Measurements from ENCODE around the gene NBEAL2. TPM values are rescaled to one million over a fixed set of nuclear protein-coding genes. Genes with fewer than 3 reads are reported as not detected.
A peak's percentile ranks its signal among the peaks of the same experiment; 100 is the strongest.
"Not testable (repeated sequence)": the region's sequence is repeated elsewhere in the genome, so short reads cannot be mapped to it uniquely, and the experiment has no call there.

The NBEAL2 gene
- total RNA-seq, 2 donors from 2014 or later: 25.8 to 53.5 TPM

- Histone ChIP-seq H3K27me3 (replicated peaks; ENCODE audit: insufficient read depth) (no peaks in the 10 kb centered on the region), H3K4me3 (no peak overlapping the region), H3K4me1 (replicated peaks) (no peaks in the 10 kb centered on the region), H3K9me3 (no peaks in the 10 kb centered on the region), H3K36me3 (peaks cover 0 to 3% of the 10 kb centered on the region in 2 donors), H3K27ac (no peak overlapping the region)
- TF ChIP-seq CTCF (IDR thresholded peaks at IDR 0.05) (no peak), POLR2A (IDR thresholded peaks at IDR 0.05) (no peak), POLR2AphosphoS5 (IDR thresholded peaks at IDR 0.05) (no peak)
- DNase-seq (ENCODE audit: low spot score): no peak
- 90% methylated on average over 1 of the region's 1 CpG for WGBS
- intact Hi-C loops (cut with DNase I): loop anchor here (10.0 kb wide), 1 partner anchor 146 kb away; the partner anchor contains the start of gene SETD2
These were observed 39.7 kb downstream of the NBEAL2 start for GRCh38 chr3:47019201-47019600.

GRCh38 chr3:47020311-47020710 lies 40.8 kb downstream of the NBEAL2 start:
- Histone ChIP-seq H3K4me3 (no peak overlapping the region), H3K9me3 (no peaks in the 10 kb centered on the region), H3K36me3 (peaks cover 0 to 3% of the 10 kb centered on the region in 2 donors), H3K4me1 (replicated peaks) (no peaks in the 10 kb centered on the region), H3K27ac (no peak overlapping the region), H3K27me3 (replicated peaks; ENCODE audit: insufficient read depth) (no peaks in the 10 kb centered on the region)
- DNase-seq (ENCODE audit: low spot score): no peak
- 89% methylated on average over 4 of the region's 4 CpGs for WGBS
- TF ChIP-seq POLR2AphosphoS5 (IDR thresholded peaks at IDR 0.05) (no peak), CTCF (IDR thresholded peaks at IDR 0.05) (no peak), POLR2A (IDR thresholded peaks at IDR 0.05) (no peak)
- intact Hi-C loops (cut with DNase I): no loop called here

GRCh38 chr3:47022641-47023071 lies 43.2 kb downstream of the NBEAL2 start:
- Histone ChIP-seq H3K4me1 (replicated peaks) (no peaks in the 10 kb centered on the region), H3K36me3 (peaks cover 0 to 3% of the 10 kb centered on the region in 2 donors), H3K9me3 (no peaks in the 10 kb centered on the region), H3K27me3 (replicated peaks; ENCODE audit: insufficient read depth) (no peaks in the 10 kb centered on the region), H3K27ac (peak overlapping the region in 1 of 2 donors; percentile 34), H3K4me3 (no peak overlapping the region)
- no peak for TF ChIP-seq POLR2A (IDR thresholded peaks at IDR 0.05)
- TF ChIP-seq CTCF (IDR thresholded peaks at IDR 0.05): no peak
- TF ChIP-seq POLR2AphosphoS5 (IDR thresholded peaks at IDR 0.05): peak; percentile 33
- DNase-seq (ENCODE audit: low spot score): no peak
- WGBS: 25% methylated on average over 1 of the region's 1 CpG
- intact Hi-C loops (cut with DNase I): no loop called here

- Histone ChIP-seq H3K4me1 (replicated peaks) (no peaks in the 10 kb centered on the region), H3K27me3 (replicated peaks; ENCODE audit: insufficient read depth) (no peaks in the 10 kb centered on the region), H3K9me3 (no peaks in the 10 kb centered on the region), H3K4me3 (no peak overlapping the region), H3K36me3 (no peaks in the 10 kb centered on the region), H3K27ac (no peak overlapping the region)
- intact Hi-C loops (cut with DNase I): no loop called here
- DNase-seq (ENCODE audit: low spot score): no peak
- TF ChIP-seq POLR2A (IDR thresholded peaks at IDR 0.05): no peak
- TF ChIP-seq CTCF (IDR thresholded peaks at IDR 0.05): no peak
- TF ChIP-seq POLR2AphosphoS5 (IDR thresholded peaks at IDR 0.05): no peak
These were observed 45.5 kb downstream of the NBEAL2 start for GRCh38 chr3:47024932-47025331.

- intact Hi-C loops (cut with DNase I): not testable (repeated sequence)
These were observed 47.0 kb downstream of the NBEAL2 start for GRCh38 chr3:47026432-47026831.

More at GRCh38 chr3:47026432-47026831, 47.0 kb downstream of the NBEAL2 start:
- H3K4me1 ChIP-seq (replicated peaks); H3K27ac ChIP-seq; DNase-seq (ENCODE audit: low spot score); H3K27me3 ChIP-seq (replicated peaks; ENCODE audit: insufficient read depth); H3K9me3 ChIP-seq; H3K4me3 ChIP-seq; H3K36me3 ChIP-seq: not testable (repeated sequence)
- 96% methylated on average over 1 of the region's 1 CpG for WGBS
